Stimulated activated effector memory CD8-positive, alpha-beta T cell treated with anti-CD3 and anti-CD28 coated beads, Interleukin-12 subunit alpha, Interleukin-12 subunit beta, amount 100 ng/mL, for 72 hours (primary cell): ENCODE measurements around the gene KRT32.
A peak's percentile ranks its signal among the peaks of the same experiment; 100 is the strongest.

Experiments
- ATAC-seq: fragments of 150-1000 bp; cut with Tn5 transposase; 2 replicates; pipeline ENCODE4 v1.10.0; 2021
- DNase-seq, 2 donors: peaks; one replicate each; pipeline ENCODE4 v3.0.0; 2021 to 2022; ENCODE audit warnings: low spot score in 2 of 2
- H3K27ac Mint-ChIP-seq: one replicate; pipeline ENCODE4 v1.8.0; 2022; ENCODE audit warnings: mild to moderate bottlenecking, mixed read lengths
- H3K36me3 Mint-ChIP-seq: one replicate; pipeline ENCODE4 v1.8.0; 2022; ENCODE audit warnings: mild to moderate bottlenecking, mixed read lengths
- H3K4me1 Mint-ChIP-seq: one replicate; pipeline ENCODE4 v1.8.0; 2022; ENCODE audit warnings: mixed read lengths
- H3K4me3 Mint-ChIP-seq: one replicate; pipeline ENCODE4 v1.8.0; 2022; ENCODE audit warnings: mild to moderate bottlenecking, mixed read lengths
- H3K9me3 Mint-ChIP-seq: one replicate; pipeline ENCODE4 v1.8.0; 2022; ENCODE audit warnings: mixed read lengths

The KRT32 gene

GRCh38 chr17:41500131-41500911 is 33.1 kb upstream of the KRT32 start:
- Mint-ChIP-seq H3K4me3 (no peak overlapping the region), H3K27ac (peak overlapping the region; percentile 36), H3K9me3 (no peaks in the 10 kb centered on the region), H3K4me1 (peaks cover 26% of the 10 kb centered on the region), H3K36me3 (no peaks in the 10 kb centered on the region)
- ATAC-seq: no peak
- no peak for DNase-seq

GRCh38 chr17:41499714-41500113 is 32.5 kb upstream of the KRT32 start:
- H3K4me3 Mint-ChIP-seq: no peak overlapping the region
- no peaks in the 10 kb centered on the region for H3K36me3 Mint-ChIP-seq
- no peak for DNase-seq
- no peak for ATAC-seq
- H3K27ac Mint-ChIP-seq: peak overlapping the region; percentile 36
- H3K9me3 Mint-ChIP-seq: no peaks in the 10 kb centered on the region
- peaks cover 26% of the 10 kb centered on the region for H3K4me1 Mint-ChIP-seq

- no peaks in the 10 kb centered on the region for H3K36me3 Mint-ChIP-seq
- no peak overlapping the region for H3K4me3 Mint-ChIP-seq
- DNase-seq (no peak), ATAC-seq (no peak)
- no peak overlapping the region for H3K27ac Mint-ChIP-seq
- no peaks in the 10 kb centered on the region for H3K9me3 Mint-ChIP-seq
- H3K4me1 Mint-ChIP-seq: peaks cover 26% of the 10 kb centered on the region
Observed at GRCh38 chr17:41498276-41498675, 31.1 kb upstream of the KRT32 start.

GRCh38 chr17:41496803-41497484 is 29.8 kb upstream of the KRT32 start:
- peak; percentile 95 for ATAC-seq
- H3K36me3 Mint-ChIP-seq: no peaks in the 10 kb centered on the region
- H3K27ac Mint-ChIP-seq: peak overlapping the region; percentile 85
- peaks cover 26% of the 10 kb centered on the region for H3K4me1 Mint-ChIP-seq
- DNase-seq: peak; percentile 46 to 74
- no peaks in the 10 kb centered on the region for H3K9me3 Mint-ChIP-seq
- peak overlapping the region; percentile 9 for H3K4me3 Mint-ChIP-seq

GRCh38 chr17:41494524-41494923 is 27.3 kb upstream of the KRT32 start:
- Mint-ChIP-seq H3K9me3 (no peaks in the 10 kb centered on the region), H3K4me3 (no peak overlapping the region), H3K4me1 (peaks cover 30% of the 10 kb centered on the region), H3K36me3 (no peaks in the 10 kb centered on the region), H3K27ac (no peak overlapping the region)
- DNase-seq (no peak), ATAC-seq (no peak)

- Mint-ChIP-seq H3K27ac (no peak overlapping the region), H3K9me3 (no peaks in the 10 kb centered on the region), H3K36me3 (no peaks in the 10 kb centered on the region), H3K4me3 (no peak overlapping the region), H3K4me1 (peaks cover 23% of the 10 kb centered on the region)
- ATAC-seq: no peak
- no peak for DNase-seq
Observed at GRCh38 chr17:41492771-41493170, 25.6 kb upstream of the KRT32 start.

- no peaks in the 10 kb centered on the region for H3K36me3 Mint-ChIP-seq
- no peak overlapping the region for H3K27ac Mint-ChIP-seq
- H3K9me3 Mint-ChIP-seq: no peaks in the 10 kb centered on the region
- peaks cover 23% of the 10 kb centered on the region for H3K4me1 Mint-ChIP-seq
- no peak for ATAC-seq
- no peak overlapping the region for H3K4me3 Mint-ChIP-seq
- no peak for DNase-seq
Observed at GRCh38 chr17:41492351-41492750, 25.2 kb upstream of the KRT32 start.

- H3K9me3 Mint-ChIP-seq: no peaks in the 10 kb centered on the region
- H3K4me1 Mint-ChIP-seq: peaks cover 15% of the 10 kb centered on the region
Observed at GRCh38 chr17:41491476-41491875, 24.3 kb upstream of the KRT32 start.

GRCh38 chr17:41490000-41490990 is 23.1 kb upstream of the KRT32 start:
- Mint-ChIP-seq H3K36me3 (peaks cover 5% of the 10 kb centered on the region), H3K4me1 (peaks cover 11% of the 10 kb centered on the region), H3K4me3 (no peak overlapping the region), H3K9me3 (no peaks in the 10 kb centered on the region), H3K27ac (no peak overlapping the region)
- no peak for DNase-seq
- no peak for ATAC-seq

More at GRCh38 chr17:41491476-41491875, 24.3 kb upstream of the KRT32 start:
- H3K4me3 Mint-ChIP-seq: no peak overlapping the region
- H3K27ac Mint-ChIP-seq: no peak overlapping the region
- ATAC-seq (no peak), DNase-seq (no peak)
- H3K36me3 Mint-ChIP-seq: peaks cover 2% of the 10 kb centered on the region

GRCh38 chr17:41489531-41489930 is 22.3 kb upstream of the KRT32 start, which contains the start of gene KRT36:
Gene KRT36, minus strand, starts transcription at chr17:41489910. Its CDS starts 46 bp downstream, at chr17:41489864.
- Mint-ChIP-seq H3K4me3 (no peak within 1 kb of the TSS), H3K27ac (no peak within 1 kb of the TSS), H3K36me3 (peaks cover 5% of the 10 kb centered on the region), H3K9me3 (no peaks in the 10 kb centered on the region), H3K4me1 (peaks cover 11% of the 10 kb centered on the region)
- DNase-seq (no peak), ATAC-seq (no peak)

- DNase-seq: peak; percentile 20 to 70
- Mint-ChIP-seq H3K36me3 (peaks cover 5% of the 10 kb centered on the region), H3K27ac (no peak overlapping the region), H3K9me3 (no peaks in the 10 kb centered on the region), H3K4me1 (peaks cover 11% of the 10 kb centered on the region), H3K4me3 (no peak overlapping the region)
- peak; percentile 34 for ATAC-seq
Observed at GRCh38 chr17:41486809-41487530, 19.8 kb upstream of the KRT32 start.

- Mint-ChIP-seq H3K4me1 (peaks cover 11% of the 10 kb centered on the region), H3K27ac (no peak overlapping the region), H3K4me3 (no peak overlapping the region), H3K9me3 (no peaks in the 10 kb centered on the region), H3K36me3 (peaks cover 5% of the 10 kb centered on the region)
- no peak for DNase-seq
- ATAC-seq: no peak
Observed at GRCh38 chr17:41486316-41486715, 19.1 kb upstream of the KRT32 start.

GRCh38 chr17:41484920-41485904 is 18.0 kb upstream of the KRT32 start:
- Mint-ChIP-seq H3K4me3 (no peak overlapping the region), H3K27ac (peak overlapping the region; percentile 57), H3K4me1 (peaks cover 4% of the 10 kb centered on the region), H3K36me3 (peaks cover 5% of the 10 kb centered on the region), H3K9me3 (no peaks in the 10 kb centered on the region)
- peak; percentile 9 for ATAC-seq
- no peak for DNase-seq
